NCI-H510A (cell line): Measurements from ENCODE around the gene ILK.

ENCODE experiments used
- DNase-seq: peaks from one replicate; lab custom pipeline; 2025; lab: John Stamatoyannopoulos, UW

Gene ILK

DNA sequence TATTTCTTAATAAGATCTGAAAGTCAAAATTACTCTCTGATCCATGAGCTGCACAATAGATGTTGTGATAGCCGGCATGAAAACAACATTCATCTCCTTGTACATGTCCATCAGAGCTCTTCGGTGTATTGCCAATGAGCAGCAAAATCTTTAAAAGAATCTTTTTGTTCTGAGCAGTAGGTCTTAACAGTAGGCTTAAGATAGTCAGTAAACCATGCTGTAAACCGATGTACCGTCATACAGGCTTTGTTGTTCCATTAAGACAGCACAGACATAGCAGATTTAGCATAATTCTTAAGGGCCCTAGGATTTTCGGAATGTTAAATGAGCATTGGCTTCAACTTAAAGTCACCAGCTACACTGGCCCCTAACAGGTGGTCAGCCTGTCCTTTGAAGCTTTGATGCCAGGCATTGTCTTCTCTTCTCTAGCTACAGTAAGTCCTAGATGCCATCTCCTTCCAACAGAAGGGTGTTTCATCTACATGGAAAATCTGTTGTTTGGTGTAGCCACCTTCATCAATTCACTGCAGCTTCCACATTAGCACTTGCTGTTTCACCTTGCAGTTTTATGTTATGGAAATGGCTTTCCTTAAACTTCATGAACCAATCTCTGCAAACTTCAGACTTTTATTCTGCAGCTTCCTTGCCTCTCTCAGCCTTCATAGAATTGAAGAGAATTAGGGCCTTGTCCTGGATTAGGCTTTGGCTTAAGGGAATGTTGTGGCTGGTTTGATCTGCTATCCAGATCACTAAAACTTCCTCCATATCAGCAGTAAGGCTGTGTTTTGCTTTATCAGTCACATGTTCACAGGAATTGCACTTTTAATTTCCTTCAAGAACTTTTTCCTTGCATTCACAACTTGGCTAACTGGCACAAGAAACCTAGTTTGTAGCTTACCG, 28.5 kb upstream of the ILK start:
- no peak for DNase-seq

GRCh38 chr11:6576471-6577373, 26.9 kb upstream of the ILK start:
- no peak for DNase-seq

- no peak for DNase-seq
Observed at GRCh38 chr11:6578134-6578533, 25.4 kb upstream of the ILK start.

GRCh38 chr11:6579681-6580080, 23.9 kb upstream of the ILK start:
- no peak for DNase-seq

GRCh38 chr11:6583584-6583983, 20.0 kb upstream of the ILK start:
- no peak for DNase-seq

DNA sequence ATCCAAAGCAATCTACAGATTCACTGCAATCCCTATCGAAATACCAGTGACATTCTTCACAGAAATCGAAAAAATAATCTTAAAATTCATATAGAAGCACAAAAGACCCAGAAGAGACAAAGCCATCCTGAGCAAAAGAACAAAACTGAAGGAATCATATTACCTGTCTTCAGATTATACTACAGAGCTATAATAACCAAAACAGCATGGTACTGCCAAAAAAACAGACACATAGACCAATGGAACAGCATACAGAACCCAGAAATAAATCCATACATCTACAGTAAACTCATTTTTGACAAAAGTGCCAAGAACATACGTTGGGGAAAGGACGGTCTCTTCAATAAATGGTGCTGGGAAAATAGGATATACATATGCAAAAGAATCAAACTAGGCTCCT, 19.0 kb upstream of the ILK start:
- DNase-seq, result no peak

DNA sequence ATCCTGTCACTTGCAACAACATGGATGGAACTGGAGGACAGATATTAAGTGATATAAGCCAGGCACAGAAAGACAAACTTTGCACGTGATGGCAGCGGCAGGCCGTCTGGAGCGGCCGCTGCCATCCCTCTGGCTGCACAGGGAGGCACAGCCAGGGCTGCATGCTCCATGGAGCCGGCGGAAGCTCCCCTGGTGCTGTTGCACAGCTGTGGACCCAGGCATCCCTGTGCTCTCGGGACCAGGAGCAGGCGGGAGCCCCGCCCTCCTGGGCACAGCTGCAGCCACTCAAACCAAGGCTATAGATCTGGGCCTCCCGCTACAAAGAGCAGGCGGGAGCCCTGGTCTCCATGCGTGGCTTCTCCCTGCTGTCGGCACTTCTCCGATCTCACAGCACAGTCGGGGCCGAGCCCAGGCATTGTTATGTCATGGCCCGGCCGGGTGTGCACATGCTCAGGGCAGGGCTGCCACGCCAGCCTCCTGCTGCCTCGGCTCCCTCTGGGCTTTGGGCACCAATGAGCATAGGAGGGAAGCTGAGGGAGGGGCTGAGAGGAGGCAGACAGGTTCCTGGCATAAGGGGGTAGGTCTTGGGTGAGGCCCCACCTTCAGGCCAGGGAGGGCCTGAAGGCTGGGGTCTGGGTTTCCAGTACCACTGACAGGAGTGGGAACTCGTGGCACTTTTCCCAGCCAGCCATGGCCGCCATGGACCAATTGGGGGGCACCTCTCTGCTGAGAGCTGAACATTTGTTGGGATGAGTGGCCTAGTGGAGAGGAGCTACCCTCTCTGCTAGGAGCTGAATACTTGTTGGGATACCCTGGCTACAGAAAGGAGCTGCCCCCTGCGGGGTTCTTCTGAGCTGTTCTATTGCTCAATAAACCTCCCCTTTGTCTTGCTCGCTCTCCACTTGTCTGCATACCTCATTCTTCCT, 16.9 kb upstream of the ILK start:
- DNase-seq, result peak; percentile 70

- peak; percentile 4 for DNase-seq
Observed at GRCh38 chr11:6587360-6587953, 16.1 kb upstream of the ILK start.

DNA sequence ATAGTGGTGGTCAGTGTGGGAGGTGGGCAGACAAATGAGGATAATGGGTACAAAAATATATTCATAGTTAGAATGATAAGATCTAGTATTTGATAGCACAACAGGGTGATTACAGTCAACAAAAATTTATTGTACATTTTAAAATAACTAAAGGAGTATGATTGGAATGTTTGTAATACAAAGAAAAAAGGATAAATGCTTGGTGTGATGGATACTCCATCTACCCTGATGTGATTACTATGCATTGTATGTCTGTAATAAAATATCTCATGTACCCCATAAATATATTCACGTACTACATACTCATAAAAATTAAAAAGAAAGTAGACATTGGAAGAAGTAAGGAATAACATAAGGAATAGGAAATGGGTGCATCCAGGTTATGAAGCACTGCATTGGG, 15.6 kb upstream of the ILK start:
- DNase-seq, result no peak

GRCh38 chr11:6594142-6594768, 9.3 kb upstream of the ILK start:
- no peak for DNase-seq

DNA sequence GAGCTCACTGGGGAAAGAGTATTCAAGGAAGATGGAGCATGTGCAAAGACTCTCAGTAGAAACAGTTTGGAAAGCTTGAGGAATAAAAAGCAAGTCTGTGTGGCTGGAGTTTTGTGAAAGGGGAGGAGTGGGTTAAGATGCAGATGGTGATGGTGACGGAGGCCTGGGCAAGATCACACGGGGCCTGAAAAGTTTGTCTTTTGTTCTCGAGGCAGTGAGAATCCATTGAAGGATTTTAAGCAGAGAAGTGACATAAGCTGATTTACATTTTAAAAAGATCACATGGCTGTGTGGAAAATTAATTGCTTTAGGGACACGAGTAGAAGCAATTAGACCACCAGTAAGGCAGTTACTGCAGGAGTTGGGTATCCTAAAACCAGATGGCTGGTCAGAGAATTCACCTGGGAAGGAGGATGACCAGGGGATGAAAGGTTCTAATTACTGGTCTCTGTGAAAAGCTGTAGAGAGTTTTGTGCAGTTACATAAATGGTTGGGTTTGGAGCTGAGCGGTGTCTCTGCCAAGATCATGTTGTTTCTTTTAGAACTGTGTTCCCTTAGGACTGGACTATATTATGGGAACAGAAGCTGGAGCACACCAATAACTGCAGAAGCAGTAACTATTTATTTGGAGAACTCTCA, 7.2 kb upstream of the ILK start:
- no peak for DNase-seq

DNA sequence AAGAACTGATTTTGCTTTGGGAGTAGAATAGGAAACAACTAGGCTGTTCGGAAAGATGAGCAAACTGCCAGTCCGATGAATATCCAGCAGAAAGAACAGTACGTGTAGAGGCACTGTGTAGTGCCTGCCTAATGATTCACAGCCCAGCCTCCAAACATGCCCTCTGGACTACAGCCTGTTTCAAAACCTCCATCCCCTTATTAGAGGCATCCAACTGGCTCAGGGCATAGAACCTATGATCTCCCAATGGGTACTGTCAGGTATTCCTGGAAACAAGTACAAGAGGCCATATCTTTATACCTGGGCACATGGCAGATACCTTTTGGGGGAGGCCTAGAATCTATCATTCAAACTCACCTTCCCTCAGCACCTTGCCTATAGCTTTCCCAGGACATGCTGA, 5.0 kb upstream of the ILK start:
- DNase-seq, result no peak

GRCh38 chr11:6599449-6599848, 4.1 kb upstream of the ILK start:
- DNase-seq, result no peak

- DNase-seq, result no peak
Observed at GRCh38 chr11:6599881-6600390, 3.6 kb upstream of the ILK start.

- DNase-seq, result no peak
Observed at GRCh38 chr11:6601041-6601461, 2.5 kb upstream of the ILK start.

DNA sequence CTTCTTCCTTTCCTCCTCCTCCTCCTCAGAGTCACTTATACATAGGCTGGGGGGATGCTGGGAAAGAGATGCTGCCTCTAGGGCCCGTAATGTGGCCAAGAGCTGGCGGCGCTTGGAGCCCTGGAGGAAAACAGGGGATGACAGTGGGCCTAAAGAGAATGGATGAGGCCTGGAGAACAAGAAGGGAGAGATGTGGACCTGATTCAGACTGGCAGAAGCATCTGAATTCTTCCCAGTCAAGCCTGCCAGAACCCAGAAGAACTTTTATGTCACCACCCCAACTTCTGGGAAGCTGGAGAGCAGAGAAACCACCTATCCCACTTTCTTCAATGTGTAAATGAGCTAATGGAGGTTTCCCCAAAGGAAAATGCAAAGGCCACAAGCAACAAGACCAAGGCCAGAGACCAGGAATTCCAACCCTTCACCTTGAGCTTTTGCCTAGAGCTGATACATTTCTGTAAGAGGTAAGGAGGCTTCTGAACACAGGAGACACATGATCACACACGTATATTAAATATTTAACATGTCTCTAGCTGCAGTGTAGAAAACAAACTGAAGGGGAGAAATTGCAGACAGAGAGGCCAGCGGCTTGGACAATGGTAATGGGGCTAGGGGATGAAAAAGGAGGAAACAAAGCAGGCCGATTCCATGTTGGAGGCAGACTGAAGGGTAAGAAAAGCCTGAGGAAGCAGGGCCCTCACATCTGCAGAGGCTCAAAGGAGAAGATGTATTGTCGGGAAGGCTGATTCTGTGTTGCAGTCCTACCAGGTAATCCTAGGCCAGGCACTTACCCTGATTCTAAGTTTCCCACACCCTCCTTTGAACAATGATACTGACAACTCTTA, 1.3 kb upstream of the ILK start:
- DNase-seq, result no peak

- DNase-seq, result no peak
Observed at GRCh38 chr11:6604081-6604626, 580 bp downstream of the ILK start.

DNA sequence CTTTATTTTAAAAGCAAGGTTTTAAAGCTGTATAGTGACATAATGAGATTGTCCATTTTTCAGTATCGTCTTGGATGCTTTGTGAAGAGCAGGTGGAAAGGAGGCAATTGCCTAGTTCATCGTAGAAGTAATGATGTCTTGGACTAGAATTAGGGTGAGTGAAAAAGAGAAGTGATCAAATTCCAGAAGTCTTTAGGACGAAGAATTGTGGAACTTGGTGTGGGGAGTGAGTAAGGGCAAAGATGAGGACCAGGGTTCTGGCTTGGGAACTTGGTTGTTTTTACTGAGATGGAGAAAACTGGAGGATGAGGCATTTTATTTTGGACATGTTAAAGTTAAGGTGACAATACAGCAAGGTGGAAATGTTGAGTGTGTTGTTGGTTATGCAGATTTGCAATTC, 1.2 kb downstream of the ILK start:
- DNase-seq, result no peak
